ENCODE results near the gene CYP1A2. TPM values are rescaled to one million over a fixed set of nuclear protein-coding genes. Genes with fewer than 3 reads are reported as not detected.

CYP1A2 gene
- total RNA-seq, 1 experiment from 2014 or later = not detected

GRCh38 chr15:74802862-74803447 is 54.3 kb downstream of the CYP1A2 start:
- H3K9me3 Mint-ChIP-seq = no peaks in the 10 kb centered on the region
- no peak overlapping the region for H3K4me3 Mint-ChIP-seq
- H3K36me3 Mint-ChIP-seq (ENCODE audit: insufficient read depth in 1 of 3, low read depth in 3 of 3) = peaks cover 11 to 34% (median 34%) of the 10 kb centered on the region in 3 experiments; a peak in 5 of 7 replicates

More at GRCh38 chr15:74802862-74803447, 54.3 kb downstream of the CYP1A2 start:
- no peak overlapping the region for H2BK12ac ChIP-seq (ENCODE audit: insufficient read length, low read depth, low read length)
- DNase-seq = no peak
- no peak overlapping the region for H3K27ac Mint-ChIP-seq
- no peak overlapping the region for H3K9ac ChIP-seq (ENCODE audit: extremely low read depth, insufficient read length, low read length)
- H3T11ph ChIP-seq (ENCODE audit: low read length) = no peak overlapping the region
- no peak overlapping the region for H2BK5ac ChIP-seq (ENCODE audit: insufficient read length, low read length)
- no peak overlapping the region for H3K4me2 ChIP-seq (ENCODE audit: insufficient read depth, insufficient read length, low read length)
- no peaks in the 10 kb centered on the region for H3K9me3 ChIP-seq (ENCODE audit: control insufficient read depth, low read depth, low read length)
- peaks cover 2 to 9% of the 10 kb centered on the region in 2 experiments for H3K4me1 Mint-ChIP-seq
- no peak overlapping the region for H4K8ac ChIP-seq (replicated peaks; ENCODE audit: insufficient read length, low read depth, low read length)
- no peak overlapping the region for H3K14ac ChIP-seq (ENCODE audit: insufficient read depth, low read length)
- H3K4me1 ChIP-seq (ENCODE audit: insufficient read depth, low read length) = no peaks in the 10 kb centered on the region
- no peaks in the 10 kb centered on the region for H3K79me2 ChIP-seq (ENCODE audit: insufficient read depth, low read length)
- no CpG with 5 or more reads among the region's 31 CpGs for WGBS (ENCODE audit: extremely low coverage, insufficient read length, low lambda C conversion rate)
- no peak overlapping the region for H2AFZ ChIP-seq (ENCODE audit: low read length)
- H3K27ac ChIP-seq (ENCODE audit: insufficient read length, low read depth, low read length) = no peak overlapping the region
- no peaks in the 10 kb centered on the region for H3K79me1 ChIP-seq (ENCODE audit: insufficient read depth, low read depth, low read length, poor library complexity, severe bottlenecking)
- no peaks in the 10 kb centered on the region for H3K27me3 ChIP-seq (ENCODE audit: insufficient read depth, low read length)
- no peak overlapping the region for H3K56ac ChIP-seq (ENCODE audit: insufficient read length, low read depth, low read length)
- H3K4ac ChIP-seq (ENCODE audit: low read depth, low read length) = no peak overlapping the region
- TF ChIP-seq, protein P1, sequence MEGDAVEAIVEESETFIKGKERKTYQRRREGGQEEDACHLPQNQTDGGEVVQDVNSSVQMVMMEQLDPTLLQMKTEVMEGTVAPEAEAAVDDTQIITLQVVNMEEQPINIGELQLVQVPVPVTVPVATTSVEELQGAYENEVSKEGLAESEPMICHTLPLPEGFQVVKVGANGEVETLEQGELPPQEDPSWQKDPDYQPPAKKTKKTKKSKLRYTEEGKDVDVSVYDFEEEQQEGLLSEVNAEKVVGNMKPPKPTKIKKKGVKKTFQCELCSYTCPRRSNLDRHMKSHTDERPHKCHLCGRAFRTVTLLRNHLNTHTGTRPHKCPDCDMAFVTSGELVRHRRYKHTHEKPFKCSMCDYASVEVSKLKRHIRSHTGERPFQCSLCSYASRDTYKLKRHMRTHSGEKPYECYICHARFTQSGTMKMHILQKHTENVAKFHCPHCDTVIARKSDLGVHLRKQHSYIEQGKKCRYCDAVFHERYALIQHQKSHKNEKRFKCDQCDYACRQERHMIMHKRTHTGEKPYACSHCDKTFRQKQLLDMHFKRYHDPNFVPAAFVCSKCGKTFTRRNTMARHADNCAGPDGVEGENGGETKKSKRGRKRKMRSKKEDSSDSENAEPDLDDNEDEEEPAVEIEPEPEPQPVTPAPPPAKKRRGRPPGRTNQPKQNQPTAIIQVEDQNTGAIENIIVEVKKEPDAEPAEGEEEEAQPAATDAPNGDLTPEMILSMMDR (conservative IDR thresholded peaks at IDR 0.05) = no peak
- H3K23ac ChIP-seq (ENCODE audit: insufficient read length, low read depth, low read length) = no peak overlapping the region
- no peaks in the 10 kb centered on the region for H3K27me3 Mint-ChIP-seq (ENCODE audit: low read depth)
- H2BK120ac ChIP-seq (ENCODE audit: low read depth, low read length, poor library complexity, severe bottlenecking) = no peak overlapping the region
- no peak overlapping the region for H2BK15ac ChIP-seq (ENCODE audit: low read depth, low read length)
- H3K23me2 ChIP-seq (ENCODE audit: insufficient read length, low read depth, low read length, poor library complexity, severe bottlenecking) = no peaks in the 10 kb centered on the region
- H3K18ac ChIP-seq (ENCODE audit: insufficient read length, low read depth, low read length) = no peak overlapping the region
- no peak overlapping the region for H4K5ac ChIP-seq (ENCODE audit: insufficient read length, low read depth, low read length)
- H4K91ac ChIP-seq (ENCODE audit: insufficient read length, low read depth, low read length) = no peak overlapping the region
- no peak overlapping the region for H2AK5ac ChIP-seq (ENCODE audit: insufficient read length, low read length)
- H4K20me1 ChIP-seq (ENCODE audit: control insufficient read depth, insufficient read depth, insufficient read length) = no peaks in the 10 kb centered on the region
- no peak overlapping the region for H2BK20ac ChIP-seq (ENCODE audit: low read depth, low read length, poor library complexity, severe bottlenecking)

All from H9 (cell line).